ENCODE data around the gene SEPTIN3. TPM values are rescaled to one million over a fixed set of nuclear protein-coding genes. Genes with fewer than 3 reads are reported as not detected.

SEPTIN3 gene, protein sequence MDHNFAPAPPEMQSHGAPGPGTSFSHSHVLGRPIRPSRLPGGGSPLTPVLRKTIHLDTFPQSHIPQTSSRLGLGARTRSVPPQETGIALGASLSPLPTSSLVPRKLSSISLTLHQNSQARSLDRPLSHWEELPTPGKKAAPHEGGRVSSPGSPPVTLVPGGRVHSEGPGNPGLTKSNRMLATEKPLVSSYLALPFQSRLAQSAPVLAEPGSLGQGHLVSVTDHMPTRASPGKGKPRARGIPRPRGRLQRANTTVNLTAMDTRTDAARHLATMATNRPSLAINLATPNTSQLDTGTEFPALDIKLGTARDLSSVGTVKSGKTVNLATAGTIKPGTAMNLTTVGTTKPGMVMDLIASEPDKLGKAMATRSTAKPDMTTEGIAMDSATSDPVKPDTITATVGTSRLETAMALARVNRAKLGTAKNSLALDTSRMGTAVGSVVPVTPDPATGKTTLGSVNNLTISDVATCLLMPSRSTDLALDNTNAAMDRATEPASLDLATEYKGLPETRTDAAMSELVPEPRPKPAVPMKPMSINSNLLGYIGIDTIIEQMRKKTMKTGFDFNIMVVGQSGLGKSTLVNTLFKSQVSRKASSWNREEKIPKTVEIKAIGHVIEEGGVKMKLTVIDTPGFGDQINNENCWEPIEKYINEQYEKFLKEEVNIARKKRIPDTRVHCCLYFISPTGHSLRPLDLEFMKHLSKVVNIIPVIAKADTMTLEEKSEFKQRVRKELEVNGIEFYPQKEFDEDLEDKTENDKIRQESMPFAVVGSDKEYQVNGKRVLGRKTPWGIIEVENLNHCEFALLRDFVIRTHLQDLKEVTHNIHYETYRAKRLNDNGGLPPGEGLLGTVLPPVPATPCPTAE
- total RNA-seq: under 0.01 and 0.37 TPM in 2 replicates

DNA sequence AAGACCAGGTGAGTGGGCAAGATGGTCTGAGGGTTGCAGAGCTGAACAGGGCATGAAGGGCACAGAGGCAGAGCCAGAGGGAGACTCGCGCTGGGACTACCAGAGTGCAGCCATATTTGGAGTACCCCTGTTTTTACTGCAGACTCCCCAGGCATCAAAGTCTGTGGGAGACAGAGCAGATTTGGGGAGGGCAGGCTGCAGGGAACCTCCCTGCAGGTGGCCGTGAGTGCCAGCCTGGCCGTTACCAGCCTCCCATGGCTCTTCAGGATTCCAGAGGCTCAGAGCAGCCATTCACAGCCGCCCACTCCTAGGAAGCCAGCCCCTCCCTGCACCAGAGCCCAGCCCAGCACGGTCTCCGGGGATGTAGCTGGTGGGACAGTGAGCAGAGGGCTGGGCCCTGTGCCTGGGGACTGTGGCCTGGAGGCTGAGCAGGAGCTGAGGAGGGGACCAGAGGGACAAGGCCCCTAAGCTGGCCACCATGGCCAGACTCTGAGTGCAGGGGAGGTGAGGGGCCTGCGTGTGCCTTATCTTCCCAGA is at the start of gene SEPTIN3:
TSS of gene SEPTIN3 (plus strand) at position 334 of the 537 bp plus-strand sequence. CDS start 2,050 bp downstream, outside the sequence.

GRCh38 chr22:41946629-41947423 is 22.4 kb upstream of the SEPTIN3 start, which contains the start of gene CENPM:
CENPM (minus strand) TSS chr22:41947152; CDS start chr22:41947076, 76 bp downstream.

GRCh38 chr22:41951898-41952474 is 17.3 kb upstream of the SEPTIN3 start, which contains the start of gene SMIM45:
SMIM45 (plus strand) TSS chr22:41952150.

GRCh38 chr22:41998361-41999261 is 29.4 kb downstream of the SEPTIN3 start, which contains the start of gene WBP2NL:
WBP2NL (plus strand) TSS chr22:41998788; CDS start chr22:41998819, 31 bp downstream.

Other genes with a start within 250 kb of the SEPTIN3 start
- 9.0 and 11.2 TPM in 2 replicates for gene CCDC134, start 168.8 kb upstream of the SEPTIN3 start, total RNA-seq
- gene SREBF2, start 136.3 kb upstream of the SEPTIN3 start, total RNA-seq: 53.5 and 101 TPM in 2 replicates
- not detected in 2 replicates for gene SHISA8, start 54.4 kb upstream of the SEPTIN3 start, total RNA-seq
- 0.11 and 0.12 TPM in 2 replicates for gene TNFRSF13C, start 42.6 kb upstream of the SEPTIN3 start, total RNA-seq
- gene CENPM, start 22.3 kb upstream of the SEPTIN3 start, total RNA-seq: 8.9 and 37.2 TPM in 2 replicates
- 0.11 and 0.50 TPM in 2 replicates for gene WBP2NL, start 29.3 kb downstream of the SEPTIN3 start, total RNA-seq
- 43.2 and 48.5 TPM in 2 replicates for gene NAGA, start 101.4 kb downstream of the SEPTIN3 start, total RNA-seq
- 9.2 and 17.1 TPM in 2 replicates for gene PHETA2, start 104.8 kb downstream of the SEPTIN3 start, total RNA-seq
- 2.9 and 5.7 TPM in 2 replicates for gene SMDT1, start 110.3 kb downstream of the SEPTIN3 start, total RNA-seq
- 52.0 and 60.6 TPM in 2 replicates for gene NDUFA6, start 121.3 kb downstream of the SEPTIN3 start, total RNA-seq
- 0.25 and 0.44 TPM in 2 replicates for gene CYP2D6, start 161.4 kb downstream of the SEPTIN3 start, total RNA-seq

All from uterine smooth muscle cell (primary cell).